CD14-positive monocyte (primary cell): ENCODE results near the gene SLC27A2. TPM values are rescaled to one million over a fixed set of nuclear protein-coding genes. Genes with fewer than 3 reads are reported as not detected.

Experiments used
- DNase-seq, 3 donors: peaks; one replicate each; pipeline ENCODE4 v3.0.0-alpha.2; 2011 to 2022
- H2AFZ ChIP-seq: 2 replicates; pipeline ENCODE4 v1.6.0; 2012; ENCODE audit warnings: mild to moderate bottlenecking, low read depth, low read length, inconsistent platforms; ENCODE audit not compliant: insufficient read depth, poor library complexity, severe bottlenecking
- H3K27ac ChIP-seq, 2 donors: 1 replicate in 1 of 2; 2 replicates in 1 of 2; pipeline ENCODE4 v1.5.1; 2012 to 2013; ENCODE audit warnings: low read length in 2 of 2, control low read depth in 1 of 2, inconsistent platforms in 1 of 2, low read depth in 1 of 2, mild to moderate bottlenecking in 1 of 2
- H3K27me3 ChIP-seq, 2 donors: one replicate each; pipeline versions ENCODE4 v1.6.0 to v1.6.1; 2011 to 2013; ENCODE audit warnings: low read length in 2 of 2; ENCODE audit not compliant: control insufficient read depth in 2 of 2, insufficient read depth in 2 of 2
- H3K36me3 ChIP-seq, 2 donors: replicated peaks in 1 of 2; 1 replicate in 1 of 2; 2 replicates in 1 of 2; pipeline versions ENCODE4 v1.5.1 to v1.6.1; 2012 to 2013; ENCODE audit warnings: low read length in 2 of 2, control low read depth in 1 of 2, inconsistent platforms in 1 of 2, mild to moderate bottlenecking in 1 of 2; ENCODE audit not compliant: insufficient read depth in 2 of 2, control insufficient read depth in 1 of 2
- H3K4me1 ChIP-seq, 2 donors: 1 replicate in 1 of 2; 2 replicates in 1 of 2; pipeline versions ENCODE4 v1.5.1 to v1.6.1; 2012 to 2013; ENCODE audit warnings: low read length in 2 of 2, control low read depth in 1 of 2, inconsistent platforms in 1 of 2, mild to moderate bottlenecking in 1 of 2, moderate library complexity in 1 of 2; ENCODE audit not compliant: insufficient read depth in 2 of 2, control insufficient read depth in 1 of 2
- H3K4me2 ChIP-seq: replicated peaks from 2 replicates; pipeline ENCODE3; 2012; ENCODE audit warnings: low read length, moderate library complexity, mild to moderate bottlenecking; ENCODE audit not compliant: poor library complexity, severe bottlenecking; ENCODE audit errors: extremely low read depth
- H3K4me3 ChIP-seq, 3 experiments: fragments of 200-600 bp in 1 of 3; sonication (generic) in 1 of 3; replicated peaks in 1 of 3; 1 replicate in 2 of 3; 2 replicates in 1 of 3; pipeline ENCODE4 v1.5.1; 2011 to 2013; ENCODE audit warnings: low read length in 3 of 3, mild to moderate bottlenecking in 3 of 3, control low read depth in 2 of 3, low read depth in 2 of 3, inconsistent platforms in 1 of 3, moderate library complexity in 1 of 3
- H3K79me2 ChIP-seq: 2 replicates; pipeline ENCODE4 v1.6.0; 2012; ENCODE audit warnings: mild to moderate bottlenecking, control low read depth, inconsistent platforms, low read length, moderate library complexity; ENCODE audit not compliant: insufficient read depth
- H3K9ac ChIP-seq: 2 replicates; pipeline ENCODE4 v1.6.0; 2017; ENCODE audit warnings: low read length, mild to moderate bottlenecking; ENCODE audit not compliant: insufficient read depth, poor library complexity, severe bottlenecking
- H3K9me3 ChIP-seq, 2 donors: replicated peaks in 1 of 2; 1 replicate in 1 of 2; 2 replicates in 1 of 2; pipeline versions ENCODE4 v1.5.1 to v1.6.1; 2012 to 2013; ENCODE audit warnings: low read length in 2 of 2, control low read depth in 1 of 2; ENCODE audit not compliant: control insufficient read depth in 1 of 2, insufficient read depth in 1 of 2
- H4K20me1 ChIP-seq: 2 replicates; pipeline ENCODE4 v1.6.0; 2012; ENCODE audit warnings: mild to moderate bottlenecking, low read length, control low read depth, moderate library complexity; ENCODE audit not compliant: insufficient read depth
- H3K27ac Mint-ChIP-seq, 7 donors: one replicate each; pipeline ENCODE4 v1.8.0; 2020; ENCODE audit warnings: mild to moderate bottlenecking in 7 of 7, mixed read lengths in 7 of 7, moderate library complexity in 6 of 7, inconsistent platforms in 2 of 7
- H3K27me3 Mint-ChIP-seq, 3 donors: one replicate each; pipeline ENCODE4 v1.8.0; 2021 to 2022; ENCODE audit warnings: low read depth in 3 of 3, mild to moderate bottlenecking in 3 of 3, mixed read lengths in 3 of 3, moderate library complexity in 3 of 3, inconsistent platforms in 1 of 3
- H3K36me3 Mint-ChIP-seq, 2 donors: one replicate each; pipeline ENCODE4 v1.8.0; 2020; ENCODE audit warnings: mixed read lengths in 2 of 2, inconsistent platforms in 1 of 2, mild to moderate bottlenecking in 1 of 2
- H3K4me1 Mint-ChIP-seq: one replicate; pipeline ENCODE4 v1.8.0; 2020; ENCODE audit warnings: mild to moderate bottlenecking, mixed read lengths
- H3K4me3 Mint-ChIP-seq, 2 donors: one replicate each; pipeline ENCODE4 v1.8.0; 2020; ENCODE audit warnings: mild to moderate bottlenecking in 2 of 2, mixed read lengths in 2 of 2, moderate library complexity in 1 of 2
- H3K9me3 Mint-ChIP-seq, 7 donors: one replicate each; pipeline ENCODE4 v1.8.0; 2020 to 2022; ENCODE audit warnings: mixed read lengths in 7 of 7, mild to moderate bottlenecking in 6 of 7, moderate library complexity in 6 of 7, inconsistent platforms in 2 of 7
- CTCF ChIP-seq: fragments of 200-600 bp; IDR thresholded peaks from one replicate; pipeline ENCODE4 v1.8.0; 2022; ENCODE audit warnings: antibody characterized with exemption, mild to moderate bottlenecking
- WGBS: methylation state at CpG from one replicate; pipeline ENCODE4 v1.1.5; 2013; ENCODE audit warnings: missing lambda C conversion rate; ENCODE audit not compliant: insufficient coverage; 5-methylcytosine and 5-hydroxymethylcytosine counted together
- intact Hi-C, 2 donors: fragments of 100-400 bp; cut with micrococcal nuclease; formaldehyde crosslinking; loops; one replicate each; pipeline versions ENCODE4 v1.15.0 to v1.15.1; 2023
- polyA plus RNA-seq, 3 donors: library from polyadenylated mRNA; depleted of rRNA in 1 of 3; unstranded in 2 of 3; stranded (reverse) in 1 of 3; fragments of 300-500 nt in 2 of 3; fragments of >200 nt in 1 of 3; fragmentation: Illumina TruSeq in 2 of 3; gene quantifications; 1 replicate in 2 of 3; 2 replicates in 1 of 3; pipeline ENCODE4 v1.2.3, GENCODE V29; 2012 to 2021

SLC27A2 gene
- polyA plus RNA-seq, 3 donors = 0.13 TPM; not detected in 2

- Mint-ChIP-seq H3K4me1 (peaks cover 9% of the 10 kb centered on the region), H3K36me3 (no peaks in the 10 kb centered on the region), H3K27me3 (peaks cover 0 to 6% (median 2%) of the 10 kb centered on the region in 3 donors), H3K27ac (no peak overlapping the region), H3K4me3 (no peak overlapping the region), H3K9me3 (peaks cover 0 to 5% (median 3%) of the 10 kb centered on the region in 7 donors)
- H3K27ac ChIP-seq = no peak overlapping the region
- H2AFZ ChIP-seq = no peak overlapping the region
- TF ChIP-seq CTCF = no peak
- H3K79me2 ChIP-seq = no peaks in the 10 kb centered on the region
- intact Hi-C loops = no loop called here
- no peaks in the 10 kb centered on the region for H4K20me1 ChIP-seq
- no peaks in the 10 kb centered on the region for H3K36me3 ChIP-seq
- H3K9ac ChIP-seq = no peak overlapping the region
- no peaks in the 10 kb centered on the region for H3K27me3 ChIP-seq
- H3K4me1 ChIP-seq = peaks cover 4 to 5% of the 10 kb centered on the region in 2 donors
- DNase-seq = no peak
- H3K4me2 ChIP-seq = no peak overlapping the region
- WGBS = no CpG with 5 or more reads among the region's 2 CpGs
- no peaks in the 10 kb centered on the region for H3K9me3 ChIP-seq
- no peak overlapping the region for H3K4me3 ChIP-seq
Measured at GRCh38 chr15:50267577-50267976, 85.6 kb downstream of the SLC27A2 start.

- Histone ChIP-seq H3K4me3 (no peak overlapping the region), H3K79me2 (no peaks in the 10 kb centered on the region), H2AFZ (no peak overlapping the region), H3K27ac (no peak overlapping the region), H4K20me1 (no peaks in the 10 kb centered on the region), H3K27me3 (no peaks in the 10 kb centered on the region), H3K4me2 (no peak overlapping the region), H3K4me1 (peaks cover 17 to 32% of the 10 kb centered on the region in 2 donors), H3K9me3 (no peaks in the 10 kb centered on the region), H3K9ac (no peak overlapping the region), H3K36me3 (peaks cover 0 to under 1% of the 10 kb centered on the region in 2 donors)
- WGBS = no CpG with 5 or more reads among the region's 2 CpGs
- no peak for DNase-seq
- no peaks in the 10 kb centered on the region for H3K27me3 Mint-ChIP-seq
- H3K4me1 Mint-ChIP-seq = peaks cover 31% of the 10 kb centered on the region
- no peak overlapping the region for H3K27ac Mint-ChIP-seq
- intact Hi-C loops = no loop called here
- H3K4me3 Mint-ChIP-seq = no peak overlapping the region
- no peaks in the 10 kb centered on the region for H3K9me3 Mint-ChIP-seq
- no peak for TF ChIP-seq CTCF
- peaks cover 0 to 9% of the 10 kb centered on the region in 2 donors for H3K36me3 Mint-ChIP-seq
Measured at GRCh38 chr15:50275091-50275490, 93.1 kb downstream of the SLC27A2 start.
